ENCODE measurements around the gene NCKAP5. TPM values are rescaled to one million over a fixed set of nuclear protein-coding genes. Genes with fewer than 3 reads are reported as not detected.

NCKAP5 gene
- total RNA-seq, 1 donor from 2014 or later = 27.9 TPM

GRCh38 chr2:133605766-133606137, 37.5 kb upstream of the NCKAP5 start:
- no peaks in the 10 kb centered on the region for H3K27me3 Mint-ChIP-seq (ENCODE audit: low read depth)
- H3K27ac Mint-ChIP-seq (ENCODE audit: unreplicated experiment) = peak overlapping the region; percentile 13
- no peak for DNase-seq (ENCODE audit: low read depth, low spot score)
- H3K4me3 Mint-ChIP-seq = no peak overlapping the region
- peaks cover 6% of the 10 kb centered on the region for H3K36me3 Mint-ChIP-seq (ENCODE audit: low read depth)
- peaks cover 59% of the 10 kb centered on the region for H3K4me1 Mint-ChIP-seq
- TF ChIP-seq CTCF (conservative IDR thresholded peaks at IDR 0.05) = no peak
- H3K9me3 Mint-ChIP-seq = peaks cover 3% of the 10 kb centered on the region

- H3K4me1 Mint-ChIP-seq = peaks cover 59% of the 10 kb centered on the region
- TF ChIP-seq CTCF (conservative IDR thresholded peaks at IDR 0.05) = no peak
- H3K9me3 Mint-ChIP-seq = peaks cover 3% of the 10 kb centered on the region
- H3K4me3 Mint-ChIP-seq = peak overlapping the region; percentile 4
- H3K27me3 Mint-ChIP-seq (ENCODE audit: low read depth) = no peaks in the 10 kb centered on the region
- H3K27ac Mint-ChIP-seq (ENCODE audit: unreplicated experiment) = peak overlapping the region; percentile 36
- no peak for DNase-seq (ENCODE audit: low read depth, low spot score)
- peaks cover 6% of the 10 kb centered on the region for H3K36me3 Mint-ChIP-seq (ENCODE audit: low read depth)
These were observed 36.9 kb upstream of the NCKAP5 start for GRCh38 chr2:133605011-133605765.

- peaks cover 6% of the 10 kb centered on the region for H3K36me3 Mint-ChIP-seq (ENCODE audit: low read depth)
- H3K4me3 Mint-ChIP-seq = no peak overlapping the region
- H3K9me3 Mint-ChIP-seq = peaks cover 8% of the 10 kb centered on the region
- no peak for TF ChIP-seq CTCF (conservative IDR thresholded peaks at IDR 0.05)
- no peak for DNase-seq (ENCODE audit: low read depth, low spot score)
- H3K4me1 Mint-ChIP-seq = peaks cover 70% of the 10 kb centered on the region
- H3K27ac Mint-ChIP-seq (ENCODE audit: unreplicated experiment) = no peak overlapping the region
- no peaks in the 10 kb centered on the region for H3K27me3 Mint-ChIP-seq (ENCODE audit: low read depth)
These were observed 34.8 kb upstream of the NCKAP5 start for GRCh38 chr2:133603109-133603508.

- DNase-seq (ENCODE audit: low read depth, low spot score) = no peak
- TF ChIP-seq CTCF (conservative IDR thresholded peaks at IDR 0.05) = no peak
- Mint-ChIP-seq H3K4me3 (peak overlapping the region; percentile 1), H3K27me3 (ENCODE audit: low read depth) (no peaks in the 10 kb centered on the region), H3K4me1 (peaks cover 76% of the 10 kb centered on the region), H3K27ac (ENCODE audit: unreplicated experiment) (peak overlapping the region; percentile 38), H3K9me3 (peaks cover 8% of the 10 kb centered on the region), H3K36me3 (ENCODE audit: low read depth) (peaks cover 6% of the 10 kb centered on the region)
These were observed 34.3 kb upstream of the NCKAP5 start for GRCh38 chr2:133602538-133602937.

GRCh38 chr2:133600266-133600928, 32.1 kb upstream of the NCKAP5 start:
- H3K27ac Mint-ChIP-seq (ENCODE audit: unreplicated experiment) = peak overlapping the region; percentile 96
- peaks cover 8% of the 10 kb centered on the region for H3K36me3 Mint-ChIP-seq (ENCODE audit: low read depth)
- H3K27me3 Mint-ChIP-seq (ENCODE audit: low read depth) = no peaks in the 10 kb centered on the region
- peaks cover 81% of the 10 kb centered on the region for H3K4me1 Mint-ChIP-seq
- TF ChIP-seq CTCF (conservative IDR thresholded peaks at IDR 0.05) = no peak
- peak; percentile 45 for DNase-seq (ENCODE audit: low read depth, low spot score)
- peak overlapping the region; percentile 40 for H3K4me3 Mint-ChIP-seq
- H3K9me3 Mint-ChIP-seq = peaks cover 8% of the 10 kb centered on the region

All from neural crest cell (in vitro differentiated cells).